ENCODE measurements around the gene GRM4. TPM values are rescaled to one million over a fixed set of nuclear protein-coding genes. Genes with fewer than 3 reads are reported as not detected.
"Not testable (repeated sequence)": the region's sequence is repeated elsewhere in the genome, so short reads cannot be mapped to it uniquely, and the experiment has no call there.

Gene GRM4
- total RNA-seq, 1 donor: under 0.01 TPM

DNA sequence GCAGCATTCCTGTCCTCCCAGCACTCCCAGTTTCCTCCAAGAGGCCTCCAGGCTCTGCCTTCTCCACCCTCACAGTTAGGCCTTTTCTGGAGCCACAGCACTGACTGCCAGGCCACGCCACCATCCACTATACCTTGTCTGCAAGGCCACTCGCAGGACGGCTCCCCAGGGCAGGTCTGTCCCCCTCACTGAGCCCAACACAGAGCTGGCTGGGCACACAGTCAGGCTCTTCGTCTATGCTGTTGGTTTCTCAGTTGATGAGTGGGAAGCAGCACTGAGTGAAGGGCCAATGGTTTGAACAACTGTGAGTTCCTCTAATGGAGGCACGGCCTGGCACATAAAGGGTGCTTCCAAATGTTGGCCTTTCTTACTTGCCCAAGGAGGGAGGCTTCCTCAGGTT lies 95.2 kb downstream of the GRM4 start:
- no peak for DNase-seq (ENCODE audit: low read depth in 2 of 3, low spot score in 2 of 3)

GRCh38 chr6:34049395-34050342 lies 96.2 kb downstream of the GRM4 start:
- no peak for DNase-seq (ENCODE audit: low read depth in 2 of 3, low spot score in 2 of 3)

DNA sequence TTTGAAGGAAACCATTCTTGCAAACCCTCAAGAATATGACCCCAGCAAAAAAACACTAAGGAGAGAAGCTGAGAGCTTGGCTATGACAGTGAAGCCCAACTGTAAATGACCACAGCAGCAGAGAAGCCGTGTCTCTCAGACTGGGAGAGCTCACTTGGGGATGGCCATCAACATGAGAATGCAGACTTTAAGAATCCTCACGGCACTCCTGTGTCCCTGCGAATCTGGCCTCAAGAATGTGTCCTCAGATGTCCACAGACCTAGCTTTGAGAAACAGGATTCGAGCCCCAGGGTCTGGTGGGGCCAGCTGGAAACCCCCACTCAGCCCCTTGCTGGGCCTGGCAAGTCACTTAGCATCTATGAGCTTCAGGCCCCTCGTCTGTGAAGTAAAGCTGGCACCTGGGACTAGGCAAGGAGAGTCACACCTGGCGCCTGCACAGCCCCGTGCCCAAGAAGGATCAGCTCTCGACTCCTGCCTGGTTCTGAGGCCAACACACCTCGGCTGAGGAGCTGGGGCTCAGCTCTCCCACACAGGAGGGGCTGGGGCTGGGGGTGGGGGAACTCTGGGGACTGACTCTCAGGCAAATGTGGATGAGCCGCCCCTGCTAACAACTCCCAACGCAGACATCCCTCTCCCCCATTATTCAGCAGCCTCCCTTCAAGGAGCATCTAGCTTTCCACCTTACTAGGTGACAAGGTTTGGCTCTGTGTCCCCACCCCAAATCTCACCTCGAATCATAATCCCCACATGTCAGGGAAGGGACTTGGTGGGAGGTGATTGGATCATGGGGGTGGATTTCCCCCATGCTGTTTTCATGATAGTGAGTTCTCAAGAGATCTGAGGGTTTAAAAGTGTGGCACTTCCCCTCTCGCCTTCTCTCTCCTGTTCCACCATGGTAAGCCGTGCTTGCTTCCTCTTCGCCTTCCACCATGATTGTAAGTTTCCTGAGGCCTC lies 97.7 kb downstream of the GRM4 start:
- DNase-seq (ENCODE audit: low read depth in 2 of 3, low spot score in 2 of 3): no peak

DNA sequence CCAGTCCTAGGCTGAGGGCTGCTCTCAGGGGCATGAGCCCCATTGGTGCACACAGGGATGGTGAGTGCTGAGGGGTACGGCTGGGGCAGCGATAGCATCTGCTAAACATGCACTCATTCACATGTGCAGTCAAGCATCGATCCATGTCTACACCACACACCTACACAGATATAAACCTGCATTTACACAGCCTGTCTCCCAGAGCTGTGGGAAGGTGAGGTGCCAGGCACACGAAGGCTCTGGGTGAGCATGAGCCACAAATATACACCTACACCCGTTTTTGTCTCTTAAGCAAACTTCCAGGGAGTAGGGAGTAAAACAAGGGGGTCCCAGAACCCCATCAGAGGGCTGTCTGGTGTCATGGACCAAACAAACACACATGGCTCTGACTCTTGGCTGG lies 99.3 kb downstream of the GRM4 start:
- DNase-seq (ENCODE audit: low read depth in 2 of 3, low spot score in 2 of 3): no peak

DNA sequence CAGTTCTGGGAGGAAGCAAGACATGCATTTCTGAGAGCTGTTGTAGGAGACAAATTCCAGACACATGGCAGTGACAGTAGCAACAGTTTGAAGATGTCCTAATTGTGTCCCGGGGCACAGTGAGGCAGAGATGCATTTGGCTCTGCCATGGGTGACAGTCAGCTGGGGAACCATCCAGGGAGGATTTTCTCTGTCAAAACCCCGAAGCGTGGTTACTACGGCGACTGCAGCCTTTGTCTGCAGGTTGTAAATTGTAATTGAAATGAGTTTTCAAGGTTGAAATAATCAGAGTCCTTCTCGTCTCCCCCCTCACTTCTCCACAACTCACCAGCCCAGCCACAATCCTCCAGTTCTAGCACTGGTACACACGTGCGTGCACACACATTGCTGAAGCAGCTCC lies 100.1 kb downstream of the GRM4 start:
- no peak for DNase-seq (ENCODE audit: low read depth in 2 of 3, low spot score in 2 of 3)

DNA sequence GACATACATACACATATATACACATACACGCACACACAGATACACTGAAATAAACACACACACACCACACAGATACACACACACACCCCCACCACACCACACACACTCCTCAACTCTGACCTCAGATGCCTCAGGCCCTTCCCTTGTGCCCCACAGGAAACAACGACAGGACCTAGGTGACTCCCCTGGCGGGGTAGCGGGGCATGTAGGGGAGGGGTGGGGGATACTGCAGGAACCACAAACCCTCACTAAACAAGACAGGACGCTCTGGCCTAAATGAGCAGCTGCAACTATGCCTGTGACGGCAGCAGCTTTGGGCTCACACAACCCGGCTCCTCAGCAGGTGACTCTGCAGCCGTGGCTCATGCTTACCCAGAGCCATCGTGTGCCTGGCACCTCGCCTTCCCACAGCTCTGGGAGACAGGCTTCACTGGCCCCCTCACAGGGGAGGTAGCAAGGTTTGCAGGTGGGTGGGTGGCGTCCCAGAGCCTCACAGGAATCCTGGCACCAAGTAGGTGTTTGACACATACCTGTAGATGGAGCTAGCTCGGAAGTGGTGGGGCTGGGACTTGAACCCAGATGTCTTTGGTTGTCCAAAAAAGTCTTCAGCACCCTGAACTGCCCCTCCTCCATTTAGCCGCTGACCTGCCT lies 100.8 kb downstream of the GRM4 start:
- DNase-seq (ENCODE audit: low read depth in 2 of 3, low spot score in 2 of 3): peak in 2 of 3 donors; percentile 14 to 22

DNA sequence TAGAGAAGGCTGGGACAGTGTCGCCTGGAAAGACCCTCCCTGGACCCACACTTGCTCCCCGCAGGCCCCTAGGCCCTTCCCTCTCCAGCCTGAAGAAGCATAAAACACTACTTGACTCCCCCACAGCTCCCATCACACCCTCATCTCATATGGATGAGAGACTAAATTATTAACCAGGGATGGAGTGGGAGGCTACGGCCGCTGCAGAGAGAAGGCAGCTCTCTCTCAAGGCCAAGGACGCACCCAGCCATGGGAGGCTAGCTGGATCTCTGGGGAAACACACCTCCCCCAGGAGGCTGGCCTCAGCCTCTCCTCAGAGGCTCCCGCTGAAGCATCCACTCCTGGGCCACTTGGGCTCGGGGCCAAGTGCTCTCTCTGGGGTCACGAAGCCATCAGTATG lies 102.5 kb downstream of the GRM4 start:
- no peak for DNase-seq (ENCODE audit: low read depth in 2 of 3, low spot score in 2 of 3)

DNA sequence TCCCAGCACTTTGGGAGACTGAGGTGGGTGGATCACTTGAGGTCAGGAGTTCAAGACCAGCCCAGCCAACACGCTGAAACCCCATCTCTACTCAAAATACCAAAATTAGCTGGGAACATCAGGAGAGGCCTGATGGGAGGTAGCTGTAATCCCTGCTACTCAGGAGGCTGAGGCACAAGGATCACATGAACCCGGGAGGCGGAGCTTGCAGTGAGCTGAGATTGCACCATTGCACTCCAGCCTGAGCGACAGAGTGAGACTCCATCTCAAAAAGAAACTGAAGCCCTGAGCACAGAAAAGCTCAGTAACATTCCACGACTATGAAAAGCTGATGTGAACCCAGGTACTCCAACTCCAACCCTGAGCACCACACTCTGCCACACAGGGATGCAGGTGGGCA lies 103.9 kb downstream of the GRM4 start:
- not testable (repeated sequence) for DNase-seq (ENCODE audit: low read depth in 2 of 3, low spot score in 2 of 3)

DNA sequence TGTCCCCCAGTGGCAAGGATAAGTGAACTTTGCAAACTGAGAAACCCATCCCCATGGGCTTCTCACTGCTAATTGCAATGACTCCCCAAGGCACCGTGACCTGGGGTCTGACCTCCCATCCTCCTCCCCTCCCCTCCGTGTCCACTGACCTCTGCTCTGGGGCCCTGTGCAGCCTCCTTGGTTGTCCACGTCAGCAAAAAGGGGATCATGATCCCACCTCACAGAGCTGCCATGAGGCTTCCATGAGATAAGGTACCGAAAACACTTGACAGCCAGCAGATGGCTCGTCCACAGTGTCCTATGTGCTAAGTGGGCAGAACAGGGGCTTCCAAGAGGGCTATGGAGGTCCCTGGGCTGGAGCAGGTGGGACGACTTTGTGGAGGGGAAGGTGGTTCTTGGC lies 104.5 kb downstream of the GRM4 start:
- DNase-seq (ENCODE audit: low read depth in 2 of 3, low spot score in 2 of 3): no peak

DNA sequence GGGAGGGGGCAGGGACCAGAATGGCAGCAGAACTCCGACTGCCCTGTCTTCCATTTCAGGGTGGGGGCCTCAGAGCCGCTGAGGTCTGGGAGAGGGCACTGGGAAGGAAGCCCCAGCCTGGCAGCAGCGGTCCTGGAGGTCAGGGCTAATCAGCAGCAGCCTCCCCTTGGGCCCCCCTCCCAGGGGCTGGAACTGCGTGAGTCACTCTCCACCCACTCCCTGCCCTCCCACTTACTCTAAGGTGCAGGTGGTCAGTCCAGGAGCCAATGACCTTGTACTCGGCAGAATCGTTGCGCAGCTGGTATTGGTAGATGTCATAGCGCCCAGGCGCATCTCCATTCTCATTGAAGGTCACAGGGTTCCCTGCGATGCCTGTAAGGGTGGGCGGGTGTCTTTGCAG lies 105.9 kb downstream of the GRM4 start:
- DNase-seq (ENCODE audit: low read depth in 2 of 3, low spot score in 2 of 3): no peak

GRCh38 chr6:34037151-34037550 lies 108.7 kb downstream of the GRM4 start:
- DNase-seq (ENCODE audit: low read depth in 2 of 3, low spot score in 2 of 3): no peak

- no peak for DNase-seq (ENCODE audit: low read depth in 2 of 3, low spot score in 2 of 3)
Measured at GRCh38 chr6:34036357-34037069, 109.4 kb downstream of the GRM4 start.

GRCh38 chr6:34035704-34036356 lies 110.1 kb downstream of the GRM4 start:
- DNase-seq (ENCODE audit: low read depth in 2 of 3, low spot score in 2 of 3): no peak

- DNase-seq (ENCODE audit: low read depth in 2 of 3, low spot score in 2 of 3): no peak
Measured at GRCh38 chr6:34035161-34035560, 110.7 kb downstream of the GRM4 start.

DNA sequence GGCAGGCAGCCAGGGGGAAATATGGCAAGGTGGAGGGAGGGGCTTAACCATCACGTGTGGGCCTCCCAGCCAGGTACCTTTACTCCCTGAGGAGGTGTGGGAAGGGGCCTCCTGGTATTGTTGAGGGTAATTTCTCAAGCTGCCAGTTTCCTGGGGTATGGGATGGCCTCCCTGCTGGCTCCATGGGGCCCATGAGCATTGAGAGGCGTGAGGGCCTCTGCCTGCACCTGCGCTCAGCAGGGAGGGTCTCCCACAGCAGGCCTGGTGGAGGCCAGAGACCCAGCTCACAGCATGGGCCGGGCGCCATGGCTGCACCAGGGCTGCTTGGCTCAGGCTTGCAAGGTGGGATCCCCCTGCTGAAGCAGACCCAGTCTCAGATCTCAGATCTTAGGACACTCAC lies 113.0 kb downstream of the GRM4 start:
- no peak for DNase-seq (ENCODE audit: low read depth in 2 of 3, low spot score in 2 of 3)

- DNase-seq (ENCODE audit: low read depth in 2 of 3, low spot score in 2 of 3): no peak
Measured at GRCh38 chr6:34031625-34032383, 114.1 kb downstream of the GRM4 start.

GRCh38 chr6:34030831-34031624 lies 114.9 kb downstream of the GRM4 start:
- DNase-seq (ENCODE audit: low read depth in 2 of 3, low spot score in 2 of 3): peak in 2 of 3 donors; percentile 19 to 34

Data from hematopoietic multipotent progenitor cell (in vitro differentiated cells).